ENCODE results near the gene ZNF497.

- no peak for TF ChIP-seq FOXM1 (IDR thresholded peaks at IDR 0.05; ENCODE audit: borderline replicate concordance, low read depth)
- no peak for TF ChIP-seq EGR1 (IDR thresholded peaks at IDR 0.05)
- no peak for TF ChIP-seq TEAD4 (IDR thresholded peaks at IDR 0.05)
- no peak for TF ChIP-seq TAF1 (IDR thresholded peaks at IDR 0.05; ENCODE audit: low read depth)
- TF ChIP-seq YY1 (IDR thresholded peaks at IDR 0.05; ENCODE audit: low read depth), result no peak
Observed at GRCh38 chr19:58388175-58388526, 25.6 kb upstream of the ZNF497 start.

Measured in Ishikawa (cell line).